Astrocyte of the cerebellum (primary cell): ENCODE measurements around the gene KCNE4.

Source experiments
- DNase-seq: peaks from one replicate; pipeline ENCODE4 v3.0.0-alpha.2; 2011; ENCODE audit warnings: low read depth
- H3K4me3 ChIP-seq: 2 replicates; pipeline ENCODE4 v1.5.1; 2011; ENCODE audit warnings: mild to moderate bottlenecking, low read depth, low read length, moderate library complexity
- in situ Hi-C: cut with HindIII; loops from 2 replicates; pipeline ENCODE4 v1.10.0; 2017; ENCODE audit warnings: low sequenced_read_pairs
- TF ChIP-seq, protein P1 (sequence below): IDR thresholded peaks from 2 replicates; pipeline ENCODE4 v1.5.1; 2012; ENCODE audit warnings: low read length, low read depth, moderate library complexity, mild to moderate bottlenecking; ENCODE audit errors: missing control alignments

Gene KCNE4, protein sequence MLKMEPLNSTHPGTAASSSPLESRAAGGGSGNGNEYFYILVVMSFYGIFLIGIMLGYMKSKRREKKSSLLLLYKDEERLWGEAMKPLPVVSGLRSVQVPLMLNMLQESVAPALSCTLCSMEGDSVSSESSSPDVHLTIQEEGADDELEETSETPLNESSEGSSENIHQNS

DNA sequence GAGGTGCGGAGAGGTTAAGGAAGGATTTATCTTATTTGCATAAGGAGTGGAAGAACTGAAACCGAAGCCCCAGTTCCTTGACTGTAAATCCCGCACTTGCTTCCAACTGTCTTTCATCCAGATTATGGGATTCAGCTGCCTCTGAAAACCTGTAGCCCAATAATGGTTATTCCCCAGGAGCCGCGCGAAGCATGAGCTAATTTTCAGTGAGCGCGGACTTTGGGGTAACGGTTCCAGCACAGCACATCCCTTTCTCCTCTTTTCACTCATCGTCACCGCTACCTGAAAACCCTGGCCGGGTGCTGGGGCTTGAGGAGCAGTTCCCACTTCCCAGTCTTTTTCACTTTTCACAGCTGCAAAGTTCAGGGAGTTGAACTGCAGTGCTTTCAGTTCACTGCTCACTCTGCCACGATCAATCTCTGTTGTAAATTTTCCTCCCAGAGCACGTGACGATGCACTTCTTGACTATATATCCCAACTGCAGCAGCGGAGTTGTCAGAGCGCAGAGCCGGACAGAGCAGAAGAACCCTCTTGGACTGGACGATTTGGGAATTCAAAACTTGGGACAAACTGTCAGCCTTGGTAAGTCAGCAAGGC, at the start of gene KCNE4:
Gene KCNE4 (plus strand): TSS at position 498 of the 597 bp plus-strand sequence. CDS start 641 bp downstream, outside the sequence.
- H3K4me3 ChIP-seq: peak within 1 kb of the TSS; percentile 28
- in situ Hi-C loops: loop anchor here (5.0 kb wide), 1 partner anchor 51 kb away; no protein-coding TSS in a partner anchor
- DNase-seq: no peak
- TF ChIP-seq, protein P1, sequence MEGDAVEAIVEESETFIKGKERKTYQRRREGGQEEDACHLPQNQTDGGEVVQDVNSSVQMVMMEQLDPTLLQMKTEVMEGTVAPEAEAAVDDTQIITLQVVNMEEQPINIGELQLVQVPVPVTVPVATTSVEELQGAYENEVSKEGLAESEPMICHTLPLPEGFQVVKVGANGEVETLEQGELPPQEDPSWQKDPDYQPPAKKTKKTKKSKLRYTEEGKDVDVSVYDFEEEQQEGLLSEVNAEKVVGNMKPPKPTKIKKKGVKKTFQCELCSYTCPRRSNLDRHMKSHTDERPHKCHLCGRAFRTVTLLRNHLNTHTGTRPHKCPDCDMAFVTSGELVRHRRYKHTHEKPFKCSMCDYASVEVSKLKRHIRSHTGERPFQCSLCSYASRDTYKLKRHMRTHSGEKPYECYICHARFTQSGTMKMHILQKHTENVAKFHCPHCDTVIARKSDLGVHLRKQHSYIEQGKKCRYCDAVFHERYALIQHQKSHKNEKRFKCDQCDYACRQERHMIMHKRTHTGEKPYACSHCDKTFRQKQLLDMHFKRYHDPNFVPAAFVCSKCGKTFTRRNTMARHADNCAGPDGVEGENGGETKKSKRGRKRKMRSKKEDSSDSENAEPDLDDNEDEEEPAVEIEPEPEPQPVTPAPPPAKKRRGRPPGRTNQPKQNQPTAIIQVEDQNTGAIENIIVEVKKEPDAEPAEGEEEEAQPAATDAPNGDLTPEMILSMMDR: no peak

DNA sequence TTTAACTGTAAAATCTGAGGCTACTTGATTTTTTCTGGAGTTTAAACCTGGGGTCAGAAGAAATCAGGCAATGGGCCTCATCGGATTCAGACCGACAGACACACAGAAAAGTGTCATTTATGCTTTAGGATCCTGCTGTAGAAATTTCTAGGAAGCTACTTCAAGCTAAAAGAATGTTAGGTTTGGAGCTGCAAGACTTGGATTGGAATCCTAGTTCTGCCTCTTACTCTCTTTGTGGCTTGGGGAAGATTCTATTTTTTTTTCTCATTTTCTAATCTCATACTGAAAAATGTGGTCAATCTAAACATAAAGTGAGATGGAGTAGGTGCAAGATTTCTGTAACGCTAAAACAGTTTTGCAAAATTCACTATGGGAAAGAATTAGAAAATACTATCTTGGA, 48.8 kb upstream of the KCNE4 start:
- TF ChIP-seq, protein P1: no peak
- no peak overlapping the region for H3K4me3 ChIP-seq
- in situ Hi-C loops: no loop called here
- DNase-seq: no peak

DNA sequence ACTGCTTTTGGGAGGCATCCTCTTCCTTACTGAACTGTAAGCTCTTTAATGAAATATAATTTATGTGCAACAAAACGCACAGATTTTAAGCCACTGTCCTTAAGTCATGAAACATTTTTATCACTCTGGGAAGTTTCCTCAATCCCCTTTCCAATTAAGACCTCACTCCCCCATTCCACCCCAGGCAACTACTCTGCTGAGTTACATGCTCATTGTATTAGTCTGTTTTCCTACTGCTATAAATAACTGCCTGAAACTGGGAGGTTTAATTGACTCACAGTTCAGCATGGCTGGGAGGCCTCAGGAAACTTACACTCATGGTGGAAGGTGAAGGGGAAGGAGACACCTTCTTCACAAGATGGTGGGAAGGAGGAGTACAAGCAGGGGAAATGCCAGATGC, 46.5 kb upstream of the KCNE4 start:
- in situ Hi-C loops: no loop called here

DNA sequence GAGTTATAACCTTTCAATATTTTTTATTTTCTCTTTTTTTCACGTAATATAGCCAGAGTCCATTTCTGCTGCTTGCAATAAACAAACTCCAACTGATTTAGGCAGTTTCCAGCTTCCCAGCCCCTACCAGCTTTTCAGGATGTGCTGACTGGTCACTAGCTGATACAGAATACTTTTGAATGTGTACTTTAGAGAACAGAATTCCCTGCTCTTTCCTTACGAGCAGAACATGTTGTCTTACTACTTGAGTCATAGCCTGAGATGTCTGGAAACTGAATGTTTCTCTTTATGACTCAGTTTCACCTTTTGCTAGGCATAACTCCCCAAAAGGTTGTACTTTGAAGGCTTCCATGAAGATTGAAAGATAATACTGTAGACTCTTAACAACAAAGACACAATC, 44.5 kb upstream of the KCNE4 start:
- no peak overlapping the region for H3K4me3 ChIP-seq
- TF ChIP-seq, protein P1: no peak
- DNase-seq: no peak
- in situ Hi-C loops: no loop called here

More for the DNA sequence above, 46.5 kb upstream of the KCNE4 start:
- H3K4me3 ChIP-seq: no peak overlapping the region
- TF ChIP-seq, protein P1: no peak
- no peak for DNase-seq

DNA sequence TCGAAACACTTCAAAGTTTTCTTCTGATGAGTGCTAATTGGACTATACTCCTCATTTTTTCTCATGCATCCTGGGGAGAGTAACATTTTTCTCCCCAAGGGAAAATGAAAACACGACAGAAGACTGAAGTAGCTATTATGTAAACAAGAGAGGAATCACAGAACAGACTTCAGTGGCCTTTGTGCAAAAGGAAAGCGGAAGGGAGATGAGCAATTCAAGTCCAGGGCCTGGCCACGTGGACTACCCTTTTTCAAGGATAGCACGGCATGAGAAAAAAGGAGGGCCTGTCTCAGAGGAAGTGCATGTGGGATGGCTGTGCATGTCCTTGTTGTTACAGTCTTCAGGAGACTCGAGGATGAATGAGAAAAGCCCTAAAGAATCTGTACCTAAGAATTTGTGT, 43.8 kb upstream of the KCNE4 start:
- in situ Hi-C loops: no loop called here
- TF ChIP-seq, protein P1: no peak
- no peak overlapping the region for H3K4me3 ChIP-seq
- DNase-seq: no peak

DNA sequence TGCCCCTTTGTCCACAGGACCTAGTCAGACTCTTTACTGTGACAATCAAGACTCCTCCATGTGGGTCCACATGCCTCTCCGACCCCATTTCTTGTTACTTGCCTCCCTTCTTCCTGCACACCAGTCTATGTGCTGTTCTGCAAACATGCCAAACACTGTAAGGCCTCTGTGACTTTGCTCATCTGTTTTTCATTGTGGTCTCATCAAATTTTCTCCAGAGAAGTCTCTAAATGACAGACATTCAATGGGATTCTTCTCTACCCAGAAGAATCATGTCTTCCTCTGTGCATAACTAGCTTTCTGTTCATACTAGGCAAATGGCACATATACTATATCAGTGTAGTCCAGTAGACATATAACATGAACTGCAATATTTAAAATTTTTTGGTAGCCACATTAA, 43.0 kb upstream of the KCNE4 start:
- in situ Hi-C loops: no loop called here
- H3K4me3 ChIP-seq: no peak overlapping the region
- TF ChIP-seq, protein P1: no peak
- DNase-seq: no peak

DNA sequence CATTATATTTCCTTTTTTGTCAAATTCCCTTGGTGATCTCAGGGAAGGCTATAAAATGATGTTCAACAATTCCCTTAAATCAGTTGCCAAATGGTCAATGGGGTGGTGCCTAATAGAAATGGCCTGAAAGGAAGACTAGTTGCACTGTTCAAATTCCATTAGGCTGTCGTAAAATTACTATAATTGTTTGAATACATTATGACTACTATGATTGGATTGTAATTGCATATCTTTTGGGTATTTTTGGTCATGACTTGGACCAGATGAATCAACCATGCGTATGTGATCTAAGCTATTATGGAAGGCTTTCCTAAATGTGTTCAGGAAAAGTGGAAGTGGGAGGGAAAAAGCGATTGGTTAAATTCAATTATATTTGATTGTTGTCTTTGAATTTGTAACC, 41.3 kb upstream of the KCNE4 start:
- in situ Hi-C loops: no loop called here
- TF ChIP-seq, protein P1: no peak
- H3K4me3 ChIP-seq: no peak overlapping the region
- DNase-seq: peak; percentile 40
